ENCODE results near the gene STPG4. TPM values are rescaled to one million over a fixed set of nuclear protein-coding genes. Genes with fewer than 3 reads are reported as not detected.

The STPG4 gene
- polyA plus RNA-seq, 1 of the 3 experiments (the other 2 are of a cell fraction) = 0.20 TPM

DNA sequence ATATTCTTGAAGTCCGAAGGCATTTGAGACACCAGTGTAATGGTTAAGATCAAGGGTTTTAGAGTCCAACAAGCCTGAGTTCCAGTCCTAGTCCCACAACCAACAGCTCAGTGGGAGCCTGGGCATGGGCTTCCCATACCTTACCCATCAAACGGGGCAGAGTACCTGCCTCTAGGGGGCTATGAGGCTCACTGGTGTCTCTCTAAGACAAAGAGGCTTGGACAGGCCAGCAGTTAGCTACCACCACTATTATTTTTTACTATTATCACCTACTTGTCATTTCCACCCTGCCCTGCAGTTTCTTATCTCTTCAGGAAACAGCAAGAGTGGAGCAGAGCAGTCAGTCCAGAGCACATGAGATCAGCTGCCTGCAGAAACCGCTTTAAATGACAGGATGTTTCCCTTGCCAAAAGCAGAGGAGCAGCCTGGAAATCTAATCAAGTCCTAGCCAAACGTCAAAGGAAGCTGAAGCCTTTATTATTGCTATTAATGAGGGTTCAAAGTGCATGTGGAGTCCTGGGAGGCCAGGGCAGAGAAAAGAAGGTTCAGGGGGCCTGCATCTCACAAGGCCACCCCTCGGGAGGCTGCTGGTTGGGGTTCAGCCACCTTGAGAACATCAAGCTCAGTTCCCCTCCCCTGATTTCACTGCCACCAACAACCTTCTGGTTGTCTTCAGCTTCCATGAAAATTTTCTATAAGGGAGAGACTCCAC lies 66.6 kb downstream of the STPG4 start (continued):
- TF ChIP-seq, protein P1, sequence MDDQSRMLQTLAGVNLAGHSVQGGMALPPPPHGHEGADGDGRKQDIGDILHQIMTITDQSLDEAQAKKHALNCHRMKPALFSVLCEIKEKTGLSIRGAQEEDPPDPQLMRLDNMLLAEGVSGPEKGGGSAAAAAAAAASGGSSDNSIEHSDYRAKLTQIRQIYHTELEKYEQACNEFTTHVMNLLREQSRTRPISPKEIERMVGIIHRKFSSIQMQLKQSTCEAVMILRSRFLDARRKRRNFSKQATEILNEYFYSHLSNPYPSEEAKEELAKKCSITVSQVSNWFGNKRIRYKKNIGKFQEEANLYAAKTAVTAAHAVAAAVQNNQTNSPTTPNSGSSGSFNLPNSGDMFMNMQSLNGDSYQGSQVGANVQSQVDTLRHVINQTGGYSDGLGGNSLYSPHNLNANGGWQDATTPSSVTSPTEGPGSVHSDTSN (IDR thresholded peaks at IDR 0.05) = peak; percentile 52
- TF ChIP-seq SIN3A (IDR thresholded peaks at IDR 0.05; ENCODE audit: borderline replicate concordance, low read depth, low read length) (0 out of 2 replicates have a peak, but pooled peaks have one; percentile 25), NFIC (IDR thresholded peaks at IDR 0.05; ENCODE audit: borderline replicate concordance) (peak; percentile 71), TEAD4 (IDR thresholded peaks at IDR 0.05; ENCODE audit: borderline replicate concordance, insufficient read depth) (no peak), POLR2AphosphoS5 (IDR thresholded peaks at IDR 0.05; ENCODE audit: low read depth, low read length) (peak; percentile 54; the same call in 1 of the 2 replicates), GABPA (IDR thresholded peaks at IDR 0.05; ENCODE audit: low read depth) (no peak), EP300 (IDR thresholded peaks at IDR 0.05; ENCODE audit: borderline replicate concordance in 1 of 2, low read depth in 1 of 2, low read length in 1 of 2) (peak in 1 of 2 experiments; percentile 100; a peak in 2 of 4 replicates), RAD21 (IDR thresholded peaks at IDR 0.05; ENCODE audit: low read length) (peak; percentile 60), FOSL2 (IDR thresholded peaks at IDR 0.05; ENCODE audit: borderline replicate concordance, low read depth) (no peak), RCOR1 (IDR thresholded peaks at IDR 0.05; ENCODE audit: low read length) (peak; percentile 95)
- TF ChIP-seq, protein P2, sequence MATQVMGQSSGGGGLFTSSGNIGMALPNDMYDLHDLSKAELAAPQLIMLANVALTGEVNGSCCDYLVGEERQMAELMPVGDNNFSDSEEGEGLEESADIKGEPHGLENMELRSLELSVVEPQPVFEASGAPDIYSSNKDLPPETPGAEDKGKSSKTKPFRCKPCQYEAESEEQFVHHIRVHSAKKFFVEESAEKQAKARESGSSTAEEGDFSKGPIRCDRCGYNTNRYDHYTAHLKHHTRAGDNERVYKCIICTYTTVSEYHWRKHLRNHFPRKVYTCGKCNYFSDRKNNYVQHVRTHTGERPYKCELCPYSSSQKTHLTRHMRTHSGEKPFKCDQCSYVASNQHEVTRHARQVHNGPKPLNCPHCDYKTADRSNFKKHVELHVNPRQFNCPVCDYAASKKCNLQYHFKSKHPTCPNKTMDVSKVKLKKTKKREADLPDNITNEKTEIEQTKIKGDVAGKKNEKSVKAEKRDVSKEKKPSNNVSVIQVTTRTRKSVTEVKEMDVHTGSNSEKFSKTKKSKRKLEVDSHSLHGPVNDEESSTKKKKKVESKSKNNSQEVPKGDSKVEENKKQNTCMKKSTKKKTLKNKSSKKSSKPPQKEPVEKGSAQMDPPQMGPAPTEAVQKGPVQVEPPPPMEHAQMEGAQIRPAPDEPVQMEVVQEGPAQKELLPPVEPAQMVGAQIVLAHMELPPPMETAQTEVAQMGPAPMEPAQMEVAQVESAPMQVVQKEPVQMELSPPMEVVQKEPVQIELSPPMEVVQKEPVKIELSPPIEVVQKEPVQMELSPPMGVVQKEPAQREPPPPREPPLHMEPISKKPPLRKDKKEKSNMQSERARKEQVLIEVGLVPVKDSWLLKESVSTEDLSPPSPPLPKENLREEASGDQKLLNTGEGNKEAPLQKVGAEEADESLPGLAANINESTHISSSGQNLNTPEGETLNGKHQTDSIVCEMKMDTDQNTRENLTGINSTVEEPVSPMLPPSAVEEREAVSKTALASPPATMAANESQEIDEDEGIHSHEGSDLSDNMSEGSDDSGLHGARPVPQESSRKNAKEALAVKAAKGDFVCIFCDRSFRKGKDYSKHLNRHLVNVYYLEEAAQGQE (IDR thresholded peaks at IDR 0.05; ENCODE audit: low read depth, low read length) = no peak
- TF ChIP-seq, protein P3, sequence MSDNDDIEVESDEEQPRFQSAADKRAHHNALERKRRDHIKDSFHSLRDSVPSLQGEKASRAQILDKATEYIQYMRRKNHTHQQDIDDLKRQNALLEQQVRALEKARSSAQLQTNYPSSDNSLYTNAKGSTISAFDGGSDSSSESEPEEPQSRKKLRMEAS (IDR thresholded peaks at IDR 0.05; ENCODE audit: low read depth) = 0 out of 2 replicates have a peak, but pooled peaks have one; percentile 8

DNA sequence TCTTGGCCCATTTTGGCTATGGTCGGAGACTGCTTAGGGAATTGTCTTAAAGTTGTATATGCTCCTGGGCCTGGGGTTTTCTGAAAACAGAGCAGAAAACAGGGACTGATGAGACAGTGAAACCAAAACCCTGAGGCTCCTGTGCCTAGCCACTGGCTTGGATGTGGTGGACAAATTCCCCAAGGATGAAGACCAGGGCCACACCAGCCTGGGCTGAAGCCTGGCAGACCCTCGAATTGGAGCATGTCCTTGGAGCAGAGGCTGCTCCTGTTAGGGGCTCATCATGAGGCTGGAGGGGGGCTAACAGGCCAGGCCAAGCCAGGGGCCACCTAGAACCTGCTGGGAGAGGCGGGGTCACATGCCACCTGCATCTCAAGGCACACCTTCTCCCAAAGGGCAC lies 68.1 kb downstream of the STPG4 start:
- POLR2A ChIA-PET = interaction anchor here (1.0 to 4.7 kb wide), 18 partner anchors 8 to 747 kb away, joined by 3 to 63 read pairs (median 6); no protein-coding TSS in a partner anchor
- no peak for TF ChIP-seq NRF1 (IDR thresholded peaks at IDR 0.05; ENCODE audit: low read depth, low read length)
- TF ChIP-seq, protein P2 (IDR thresholded peaks at IDR 0.05; ENCODE audit: low read depth, low read length) = no peak
- TF ChIP-seq JUND (IDR thresholded peaks at IDR 0.05) = no peak
- TF ChIP-seq TEAD4 (IDR thresholded peaks at IDR 0.05; ENCODE audit: borderline replicate concordance, insufficient read depth) = no peak
- Histone ChIP-seq H3K27me3 (ENCODE audit: insufficient read depth) (no peaks in the 10 kb centered on the region), H2AFZ (ENCODE audit: low read depth) (no peak overlapping the region), H4K20me1 (ENCODE audit: insufficient read depth) (no peaks in the 10 kb centered on the region), H3K4me2 (no peak overlapping the region), H3K4me1 (ENCODE audit: control insufficient read depth in 1 of 2, insufficient read depth in 2 of 2, low read depth in 1 of 2, low read length in 1 of 2) (peaks cover 18 to 91% of the 10 kb centered on the region in 2 experiments), H3K79me2 (ENCODE audit: insufficient read depth) (no peaks in the 10 kb centered on the region), H3K4me3 (ENCODE audit: low read depth in 2 of 2, low read length in 1 of 2) (no peak overlapping the region), H3K9me2 (no peaks in the 10 kb centered on the region), H3K9me3 (no peaks in the 10 kb centered on the region), H3F3A (replicated peaks; ENCODE audit: insufficient read depth) (peaks cover 8% of the 10 kb centered on the region), H3K27ac (ENCODE audit: low read depth in 2 of 2, low read length in 1 of 2) (peak overlapping the region; percentile 38 to 100; a peak in 3 of 4 replicates), H3K36me3 (replicated peaks in 1 of 2; ENCODE audit: control insufficient read depth in 1 of 2, insufficient read depth in 2 of 2, low read length in 1 of 2) (no peaks in the 10 kb centered on the region), H3K9ac (no peak overlapping the region)
- CTCF ChIA-PET = interaction anchor here (0.9 to 4.5 kb wide), 12 partner anchors 13 to 236 kb away, joined by 3 to 31 read pairs (median 8); no protein-coding TSS in a partner anchor
- peak; percentile 55 for DNase-seq
- WGBS (ENCODE audit: low lambda C conversion rate) = 67% methylated on average over 3 of the region's 3 CpGs

All from SK-N-SH (cell line).